Thyroid gland (tissue), 4 donors: ENCODE data around the gene SLMAP. TPM values are rescaled to one million over a fixed set of nuclear protein-coding genes. Genes with fewer than 3 reads are reported as not detected.

ENCODE experiments used
- DNase-seq, 2 donors: peaks; one replicate each; pipeline ENCODE4 v3.0.0-alpha.2; 2019
- H3K27ac ChIP-seq, 3 donors: fragments of 200-600 bp; sonication (generic); 1 replicate in 2 of 3; 2 replicates in 1 of 3; pipeline ENCODE4 v1.5.1; 2016 to 2019; ENCODE audit warnings: mild to moderate bottlenecking in 1 of 3, moderate library complexity in 1 of 3
- H3K27me3 ChIP-seq: fragments of 200-600 bp; sonication (generic); one replicate; pipeline ENCODE4 v1.5.1; 2019
- H3K36me3 ChIP-seq, 2 donors: fragments of 200-600 bp; sonication (generic); one replicate each; pipeline ENCODE4 v1.5.1; 2016 to 2019
- H3K4me1 ChIP-seq, 2 donors: fragments of 200-600 bp; sonication (generic); one replicate each; pipeline ENCODE4 v1.5.1; 2017 to 2019
- H3K4me3 ChIP-seq, 3 donors: fragments of 200-600 bp; sonication (generic); replicated peaks in 1 of 3; 1 replicate in 2 of 3; 2 replicates in 1 of 3; pipeline ENCODE4 v1.5.1; 2016; ENCODE audit warnings: mild to moderate bottlenecking in 1 of 3
- H3K9me3 ChIP-seq: fragments of 200-600 bp; sonication (generic); one replicate; pipeline ENCODE4 v1.5.1; 2017
- CTCF ChIP-seq, 6 experiments: fragments of 200-600 bp in 3 of 6; fragments of 450-650 bp in 3 of 6; sonication (generic) in 3 of 6; IDR thresholded peaks; one replicate each; pipeline ENCODE4 v1.5.1; 2016 to 2019; ENCODE audit warnings: antibody characterized with exemption in 6 of 6, mild to moderate bottlenecking in 2 of 6, inconsistent platforms in 1 of 6, moderate library complexity in 1 of 6
- POLR2A ChIP-seq, 2 donors: fragments of 450-650 bp; IDR thresholded peaks; one replicate each; pipeline ENCODE4 v1.6.1; 2017; ENCODE audit warnings: antibody characterized with exemption in 2 of 2, mild to moderate bottlenecking in 2 of 2, moderate library complexity in 1 of 2
- WGBS, 2 donors: methylation state at CpG; one replicate each; pipeline ENCODE4 v1.1.5; 2017; 5-methylcytosine and 5-hydroxymethylcytosine counted together
- intact Hi-C: fragments of 100-400 bp; cut with DNase I; formaldehyde crosslinking; loops from one replicate; pipeline ENCODE4 v1.15.1; 2023
- total RNA-seq, 4 donors: library from RNA; depleted of rRNA; stranded (reverse); fragments of >200 nt; gene quantifications; one replicate each; pipeline ENCODE4 v1.2.3, GENCODE V29; 2016

SLMAP gene
- total RNA-seq, 4 donors from 2014 or later, result 79.7 to 89.4 (median 83.4) TPM

- intact Hi-C loops, result no loop called here
- Histone ChIP-seq H3K4me1 (no peaks in the 10 kb centered on the region), H3K36me3 (no peaks in the 10 kb centered on the region), H3K4me3 (no peak overlapping the region), H3K27me3 (no peaks in the 10 kb centered on the region), H3K27ac (no peak overlapping the region), H3K9me3 (no peaks in the 10 kb centered on the region)
- 92 to 94% methylated on average over 3 of the region's 3 CpGs for WGBS, 2 donors
- no peak for DNase-seq
- no peak for TF ChIP-seq POLR2A (IDR thresholded peaks at IDR 0.05)
- TF ChIP-seq CTCF (IDR thresholded peaks at IDR 0.05), result no peak
Measured at GRCh38 chr3:57837686-57838085, 81.6 kb downstream of the SLMAP start.

- Histone ChIP-seq H3K9me3 (no peaks in the 10 kb centered on the region), H3K27ac (no peak overlapping the region), H3K36me3 (no peaks in the 10 kb centered on the region), H3K4me3 (no peak overlapping the region), H3K4me1 (no peaks in the 10 kb centered on the region), H3K27me3 (no peaks in the 10 kb centered on the region)
- intact Hi-C loops, result no loop called here
- 92 to 93% methylated on average over 3 of the region's 3 CpGs for WGBS, 2 donors
- no peak for TF ChIP-seq POLR2A (IDR thresholded peaks at IDR 0.05)
- TF ChIP-seq CTCF (IDR thresholded peaks at IDR 0.05), result no peak
- DNase-seq, result no peak
Measured at GRCh38 chr3:57838627-57839026, 82.5 kb downstream of the SLMAP start.

GRCh38 chr3:57840473-57840872 lies 84.4 kb downstream of the SLMAP start:
- Histone ChIP-seq H3K27ac (no peak overlapping the region), H3K27me3 (no peaks in the 10 kb centered on the region), H3K36me3 (no peaks in the 10 kb centered on the region), H3K9me3 (no peaks in the 10 kb centered on the region), H3K4me3 (no peak overlapping the region), H3K4me1 (no peaks in the 10 kb centered on the region)
- no peak for DNase-seq
- 86 to 95% methylated on average over 1 of the region's 1 CpG for WGBS, 2 donors
- no peak for TF ChIP-seq CTCF (IDR thresholded peaks at IDR 0.05)
- TF ChIP-seq POLR2A (IDR thresholded peaks at IDR 0.05), result no peak
- intact Hi-C loops, result no loop called here

GRCh38 chr3:57841818-57842217 lies 85.7 kb downstream of the SLMAP start:
- no peaks in the 10 kb centered on the region for H3K27me3 ChIP-seq
- H3K36me3 ChIP-seq, result no peaks in the 10 kb centered on the region
- no peaks in the 10 kb centered on the region for H3K9me3 ChIP-seq
- WGBS, 2 donors, result 89 to 95% methylated on average over 2 of the region's 2 CpGs
- no peak for DNase-seq
- no peak overlapping the region for H3K4me3 ChIP-seq
- TF ChIP-seq CTCF (IDR thresholded peaks at IDR 0.05), result no peak
- TF ChIP-seq POLR2A (IDR thresholded peaks at IDR 0.05), result no peak
- no peaks in the 10 kb centered on the region for H3K4me1 ChIP-seq
- H3K27ac ChIP-seq, result no peak overlapping the region
- intact Hi-C loops, result no loop called here

GRCh38 chr3:57848177-57848738 lies 92.1 kb downstream of the SLMAP start:
- WGBS, 2 donors, result 92 to 93% methylated on average over 3 of the region's 3 CpGs
- intact Hi-C loops, result no loop called here
- no peak for DNase-seq
- peaks cover 2 to 6% of the 10 kb centered on the region in 2 donors for H3K4me1 ChIP-seq
- H3K27me3 ChIP-seq, result no peaks in the 10 kb centered on the region
- H3K9me3 ChIP-seq, result no peaks in the 10 kb centered on the region
- H3K4me3 ChIP-seq, result no peak overlapping the region
- TF ChIP-seq CTCF (IDR thresholded peaks at IDR 0.05), result no peak
- TF ChIP-seq POLR2A (IDR thresholded peaks at IDR 0.05), result no peak
- no peak overlapping the region for H3K27ac ChIP-seq
- H3K36me3 ChIP-seq, result no peaks in the 10 kb centered on the region
